Measurements from ENCODE around the gene OR11G2. TPM values are rescaled to one million over a fixed set of nuclear protein-coding genes. Genes with fewer than 3 reads are reported as not detected.

Gene OR11G2
- total and polyA plus RNA-seq, 2 of the 8 experiments (the other 6 are each of a cell fraction or from before 2014, with no cell fraction given): not detected

DNA sequence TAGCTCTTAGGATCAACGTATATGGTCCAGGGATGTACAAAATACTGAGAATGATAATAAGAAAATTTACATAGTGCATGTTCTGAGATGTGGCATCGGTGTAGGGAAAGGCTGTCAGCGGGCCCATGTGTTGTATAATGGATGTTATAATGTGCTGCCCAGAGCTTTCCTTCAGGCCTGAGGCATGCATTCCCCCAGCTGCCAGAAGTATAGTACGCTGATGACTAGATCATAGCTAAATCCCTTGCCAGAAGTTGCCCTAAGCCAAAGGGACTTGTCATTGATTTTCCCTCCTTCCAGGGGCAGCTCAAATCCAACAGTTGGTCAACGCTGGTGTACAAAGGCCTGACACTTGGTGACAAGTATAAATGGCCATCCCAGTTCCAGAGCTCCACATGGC is 6.5 kb upstream of the OR11G2 start:
- Histone ChIP-seq H2AFZ (ENCODE audit: low read length) (no peak overlapping the region), H3K27me3 (replicated peaks in 1 of 4; ENCODE audit: control insufficient read depth in 3 of 4, extremely low read depth in 1 of 4, insufficient read depth in 3 of 4, low read length in 3 of 4) (no peaks in the 10 kb centered on the region), H3K36me3 (ENCODE audit: control insufficient read depth in 2 of 4, insufficient read depth in 4 of 4, low read length in 3 of 4) (no peaks in the 10 kb centered on the region), H2BK5ac (ENCODE audit: low read depth, low read length) (no peak overlapping the region), H2BK20ac (ENCODE audit: low read length) (no peak overlapping the region), H3K56ac (replicated peaks; ENCODE audit: insufficient read length, low read depth, low read length) (no peak overlapping the region), H3K9ac (replicated peaks in 1 of 4; ENCODE audit: extremely low read depth in 1 of 4, low read depth in 3 of 4, low read length in 3 of 4) (no peak overlapping the region), H4K5ac (ENCODE audit: insufficient read length, low read depth, low read length) (no peak overlapping the region), H2AK5ac (ENCODE audit: low read depth, low read length) (no peak overlapping the region), H4K91ac (replicated peaks; ENCODE audit: insufficient read length, low read length) (no peak overlapping the region), H3K18ac (ENCODE audit: extremely low read depth, low read length) (no peak overlapping the region), H3K4ac (replicated peaks; ENCODE audit: insufficient read length, low read depth, low read length) (no peak overlapping the region), H3K79me2 (ENCODE audit: control insufficient read depth in 1 of 2, insufficient read depth in 2 of 2, low read length in 2 of 2) (no peaks in the 10 kb centered on the region), H3K27ac (ENCODE audit: low read depth, low read length) (no peak overlapping the region), H3K4me2 (ENCODE audit: insufficient read depth in 1 of 2, low read depth in 2 of 2, low read length in 2 of 2) (no peak overlapping the region), H2BK15ac (ENCODE audit: low read length) (no peak overlapping the region), H2BK120ac (replicated peaks; ENCODE audit: low read depth, low read length) (no peak overlapping the region), H3K4me1 (replicated peaks in 1 of 4; ENCODE audit: control insufficient read depth in 3 of 4, insufficient read depth in 4 of 4, low read length in 3 of 4) (no peaks in the 10 kb centered on the region), H3K79me1 (ENCODE audit: low read depth, low read length) (no peaks in the 10 kb centered on the region), H3K9me3 (ENCODE audit: insufficient read depth in 2 of 2, low read depth in 1 of 2, low read length in 1 of 2) (peaks cover 60 to 65% of the 10 kb centered on the region in 2 experiments), H3K14ac (ENCODE audit: insufficient read length) (no peak overlapping the region), H3K4me3 (ENCODE audit: extremely low read depth in 1 of 4, insufficient read depth in 2 of 4, low read depth in 3 of 4, low read length in 4 of 4) (no peak overlapping the region), H3K23ac (ENCODE audit: insufficient read length) (no peak overlapping the region), H4K8ac (ENCODE audit: extremely low read depth, insufficient read depth, low read length) (no peak overlapping the region), H4K20me1 (replicated peaks in 1 of 2; ENCODE audit: control insufficient read depth in 1 of 2, insufficient read depth in 2 of 2, low read length in 2 of 2) (no peaks in the 10 kb centered on the region), H2BK12ac (ENCODE audit: low read depth, low read length) (no peak overlapping the region), H3K23me2 (ENCODE audit: low read depth, low read length) (no peaks in the 10 kb centered on the region)
- no peak for FAIRE-seq
- POLR2A ChIA-PET (ENCODE audit: partially characterized antibody): no interaction called here
- WGBS, 2 experiments (ENCODE audit: extremely low coverage in 1 of 2, insufficient coverage in 1 of 2, insufficient read length in 1 of 2, insufficient replicate concordance in 2 of 2, low coverage in 1 of 2, low lambda C conversion rate in 2 of 2, missing lambda C conversion rate in 1 of 2): 58% methylated on average over 5 of the region's 5 CpGs; no CpG with 5 or more reads in 1 of the 2 experiments
- CTCF ChIA-PET (ENCODE audit: partially characterized antibody): no interaction called here
- no peak for DNase-seq (ENCODE audit: low read depth in 1 of 2, low spot score in 2 of 2)
- TF ChIP-seq CTBP2 (IDR thresholded peaks at IDR 0.05; ENCODE audit: borderline replicate concordance, insufficient read depth, insufficient read length, low read length) (no peak), EZH2 (IDR thresholded peaks at IDR 0.05; ENCODE audit: low read depth, low read length, severe bottlenecking) (no peak), SRF (IDR thresholded peaks at IDR 0.05; ENCODE audit: low read depth, low read length) (no peak), NANOG (IDR thresholded peaks at IDR 0.05; ENCODE audit: insufficient read depth, low read depth, low read length, poor library complexity, severe bottlenecking) (no peak), JUN (IDR thresholded peaks at IDR 0.05; ENCODE audit: low read depth, low read length) (no peak), JUND (IDR thresholded peaks at IDR 0.05; ENCODE audit: low read length) (no peak), RFX5 (IDR thresholded peaks at IDR 0.05; ENCODE audit: borderline replicate concordance, low read depth, low read length) (no peak), SP4 (IDR thresholded peaks at IDR 0.05; ENCODE audit: low read length) (no peak), TAF1 (IDR thresholded peaks at IDR 0.05; ENCODE audit: low read depth, low read length) (no peak), MAFK (IDR thresholded peaks at IDR 0.05; ENCODE audit: low read depth, low read length) (no peak), SP1 (IDR thresholded peaks at IDR 0.05; ENCODE audit: low read depth, low read length) (no peak), GABPA (IDR thresholded peaks at IDR 0.05; ENCODE audit: borderline replicate concordance, insufficient read depth, low read length) (no peak), GTF2F1 (IDR thresholded peaks at IDR 0.05; ENCODE audit: borderline replicate concordance, low read depth, low read length) (no peak)
- TF ChIP-seq, protein P1, sequence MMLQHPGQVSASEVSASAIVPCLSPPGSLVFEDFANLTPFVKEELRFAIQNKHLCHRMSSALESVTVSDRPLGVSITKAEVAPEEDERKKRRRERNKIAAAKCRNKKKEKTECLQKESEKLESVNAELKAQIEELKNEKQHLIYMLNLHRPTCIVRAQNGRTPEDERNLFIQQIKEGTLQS (IDR thresholded peaks at IDR 0.05; ENCODE audit: insufficient read depth, low read depth, low read length): no peak
- TF ChIP-seq, protein P2, sequence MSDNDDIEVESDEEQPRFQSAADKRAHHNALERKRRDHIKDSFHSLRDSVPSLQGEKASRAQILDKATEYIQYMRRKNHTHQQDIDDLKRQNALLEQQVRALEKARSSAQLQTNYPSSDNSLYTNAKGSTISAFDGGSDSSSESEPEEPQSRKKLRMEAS (IDR thresholded peaks at IDR 0.05): no peak
